Esophagus muscularis mucosa (tissue), 3 donors: Measurements from ENCODE around the gene NLK.

ENCODE experiments used
- POLR2A ChIP-seq: fragments of 450-650 bp; IDR thresholded peaks from one replicate; pipeline ENCODE4 v1.6.1; 2017; ENCODE audit warnings: antibody characterized with exemption, moderate library complexity, mild to moderate bottlenecking, low read depth
- POLR2AphosphoS5 ChIP-seq, 2 donors: sonication (generic); formaldehyde crosslinking; IDR thresholded peaks; one replicate each; pipeline ENCODE4 v1.6.1; 2017; ENCODE audit warnings: antibody characterized with exemption in 2 of 2
- TF ChIP-seq, protein P1 (sequence below), 3 experiments: fragments of 200-600 bp in 2 of 3; fragments of 450-650 bp in 1 of 3; sonication (generic) in 2 of 3; IDR thresholded peaks; one replicate each; pipeline ENCODE4 v1.5.1; 2017 to 2019; ENCODE audit warnings: antibody characterized with exemption in 3 of 3, mild to moderate bottlenecking in 2 of 3, moderate library complexity in 1 of 3

- TF ChIP-seq, protein P1, sequence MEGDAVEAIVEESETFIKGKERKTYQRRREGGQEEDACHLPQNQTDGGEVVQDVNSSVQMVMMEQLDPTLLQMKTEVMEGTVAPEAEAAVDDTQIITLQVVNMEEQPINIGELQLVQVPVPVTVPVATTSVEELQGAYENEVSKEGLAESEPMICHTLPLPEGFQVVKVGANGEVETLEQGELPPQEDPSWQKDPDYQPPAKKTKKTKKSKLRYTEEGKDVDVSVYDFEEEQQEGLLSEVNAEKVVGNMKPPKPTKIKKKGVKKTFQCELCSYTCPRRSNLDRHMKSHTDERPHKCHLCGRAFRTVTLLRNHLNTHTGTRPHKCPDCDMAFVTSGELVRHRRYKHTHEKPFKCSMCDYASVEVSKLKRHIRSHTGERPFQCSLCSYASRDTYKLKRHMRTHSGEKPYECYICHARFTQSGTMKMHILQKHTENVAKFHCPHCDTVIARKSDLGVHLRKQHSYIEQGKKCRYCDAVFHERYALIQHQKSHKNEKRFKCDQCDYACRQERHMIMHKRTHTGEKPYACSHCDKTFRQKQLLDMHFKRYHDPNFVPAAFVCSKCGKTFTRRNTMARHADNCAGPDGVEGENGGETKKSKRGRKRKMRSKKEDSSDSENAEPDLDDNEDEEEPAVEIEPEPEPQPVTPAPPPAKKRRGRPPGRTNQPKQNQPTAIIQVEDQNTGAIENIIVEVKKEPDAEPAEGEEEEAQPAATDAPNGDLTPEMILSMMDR (IDR thresholded peaks at IDR 0.05) = no peak
- TF ChIP-seq POLR2A = no peak
- no peak for TF ChIP-seq POLR2AphosphoS5 (IDR thresholded peaks at IDR 0.05)
Observed at GRCh38 chr17:27994586-27994985, 47.9 kb upstream of the NLK start.
